Astrocyte of the spinal cord (primary cell): ENCODE results near the gene CHRDL2.

ENCODE experiments used
- DNase-seq: peaks from one replicate; pipeline ENCODE4 v3.0.0; 2011; ENCODE audit warnings: low read depth, low spot score
- H3K4me3 ChIP-seq: 2 replicates; pipeline ENCODE4 v1.5.1; 2011; ENCODE audit warnings: low read depth, mild to moderate bottlenecking, low read length, moderate library complexity
- CTCF ChIP-seq: IDR thresholded peaks from 2 replicates; pipeline ENCODE4 v1.5.1; 2012; ENCODE audit warnings: low read depth, mild to moderate bottlenecking, low read length, inconsistent platforms
- in situ Hi-C: cut with HindIII; loops from 2 replicates; pipeline ENCODE4 v1.10.0; 2017; ENCODE audit warnings: low sequenced_read_pairs

CHRDL2 gene

GRCh38 chr11:74683279-74683871 is 47.9 kb downstream of the CHRDL2 start:
- in situ Hi-C loops: no loop called here
- peak; percentile 60 for TF ChIP-seq CTCF
- DNase-seq: no peak
- peak overlapping the region; percentile 0 for H3K4me3 ChIP-seq

- in situ Hi-C loops: no loop called here
- DNase-seq: no peak
- H3K4me3 ChIP-seq: no peak overlapping the region
- no peak for TF ChIP-seq CTCF
Measured at GRCh38 chr11:74682731-74683278, 48.4 kb downstream of the CHRDL2 start.

- in situ Hi-C loops: no loop called here
- DNase-seq: no peak
- no peak for TF ChIP-seq CTCF
- H3K4me3 ChIP-seq: no peak overlapping the region
Measured at GRCh38 chr11:74681686-74682651, 49.3 kb downstream of the CHRDL2 start.

GRCh38 chr11:74680703-74681531 is 50.3 kb downstream of the CHRDL2 start:
- no peak for TF ChIP-seq CTCF
- no peak for DNase-seq
- no peak overlapping the region for H3K4me3 ChIP-seq
- in situ Hi-C loops: no loop called here

- TF ChIP-seq CTCF: no peak
- no peak for DNase-seq
- in situ Hi-C loops: no loop called here
- H3K4me3 ChIP-seq: no peak overlapping the region
Measured at GRCh38 chr11:74680035-74680671, 51.1 kb downstream of the CHRDL2 start.

GRCh38 chr11:74679513-74679865 is 51.7 kb downstream of the CHRDL2 start:
- TF ChIP-seq CTCF: no peak
- no peak overlapping the region for H3K4me3 ChIP-seq
- in situ Hi-C loops: no loop called here
- no peak for DNase-seq
